Esophagus squamous epithelium (tissue), 4 donors: Measurements from ENCODE around the gene FGD3.

ENCODE experiments used
- CTCF ChIP-seq, 6 experiments: fragments of 450-650 bp in 4 of 6; fragments of 200-600 bp in 2 of 6; sonication (generic) in 2 of 6; IDR thresholded peaks; one replicate each; pipeline ENCODE4 v1.5.1; 2016 to 2019; ENCODE audit warnings: antibody characterized with exemption in 6 of 6, mild to moderate bottlenecking in 4 of 6, moderate library complexity in 4 of 6
- POLR2A ChIP-seq, 4 donors: fragments of 450-650 bp; IDR thresholded peaks; one replicate each; pipeline ENCODE4 v1.6.1; 2017; ENCODE audit warnings: antibody characterized with exemption in 4 of 4, mild to moderate bottlenecking in 4 of 4, moderate library complexity in 3 of 4

GRCh38 chr9:92931606-92932005 lies 15.7 kb upstream of the FGD3 start:
- no peak for TF ChIP-seq CTCF (IDR thresholded peaks at IDR 0.05)
- no peak for TF ChIP-seq POLR2A (IDR thresholded peaks at IDR 0.05)
